Fibroblast of lung (primary cell): ENCODE measurements around the gene FAM20C. TPM values are rescaled to one million over a fixed set of nuclear protein-coding genes. Genes with fewer than 3 reads are reported as not detected.

Experiments
- DNase-seq, 2 donors: peaks; one replicate each; pipeline versions ENCODE4 v3.0.0 to v3.0.0-alpha.2; 2010; ENCODE audit warnings: low read depth in 2 of 2
- H2AFZ ChIP-seq: 2 replicates; pipeline ENCODE4 v1.5.1; 2012; ENCODE audit warnings: low read length, control low read depth, inconsistent platforms
- H3K27ac ChIP-seq: 2 replicates; pipeline ENCODE4 v1.5.1; 2011; ENCODE audit warnings: low read length, control low read depth; ENCODE audit not compliant: insufficient read depth
- H3K27me3 ChIP-seq: 2 replicates; pipeline ENCODE4 v1.5.1; 2011; ENCODE audit warnings: mild to moderate bottlenecking, low read length; ENCODE audit not compliant: control insufficient read depth, insufficient read depth
- H3K36me3 ChIP-seq: 2 replicates; pipeline ENCODE4 v1.5.1; 2011; ENCODE audit warnings: low read length; ENCODE audit not compliant: control insufficient read depth, insufficient read depth
- H3K4me1 ChIP-seq: 2 replicates; pipeline ENCODE4 v1.5.1; 2011; ENCODE audit warnings: low read length; ENCODE audit not compliant: control insufficient read depth, insufficient read depth; ENCODE audit errors: extremely low read depth
- H3K4me2 ChIP-seq: 2 replicates; pipeline ENCODE4 v1.5.1; 2011; ENCODE audit warnings: low read length, control low read depth; ENCODE audit not compliant: insufficient read depth; ENCODE audit errors: extremely low read depth
- H3K4me3 ChIP-seq, 4 experiments: fragments of 200-600 bp in 1 of 4; sonication (generic) in 1 of 4; replicated peaks in 1 of 4; 2 replicates each; pipeline ENCODE4 v1.5.1; 2011 to 2016; ENCODE audit warnings: low read length in 4 of 4, low read depth in 3 of 4, mild to moderate bottlenecking in 3 of 4, control low read depth in 2 of 4, inconsistent platforms in 1 of 4, mixed read lengths in 1 of 4; ENCODE audit not compliant: insufficient read depth in 1 of 4; ENCODE audit errors: control extremely low read depth in 1 of 4
- H3K79me2 ChIP-seq: 2 replicates; pipeline ENCODE4 v1.5.1; 2012; ENCODE audit warnings: mild to moderate bottlenecking, low read length, inconsistent platforms; ENCODE audit not compliant: control insufficient read depth, insufficient read depth
- H3K9ac ChIP-seq: 2 replicates; pipeline ENCODE4 v1.5.1; 2011; ENCODE audit warnings: mild to moderate bottlenecking, low read length, control low read depth; ENCODE audit not compliant: insufficient read depth
- H3K9me3 ChIP-seq: 2 replicates; pipeline ENCODE4 v1.5.1; 2012; ENCODE audit warnings: low read depth, low read length; ENCODE audit not compliant: control insufficient read depth, insufficient read depth
- H4K20me1 ChIP-seq: 2 replicates; pipeline ENCODE4 v1.5.1; 2011; ENCODE audit warnings: low read length; ENCODE audit not compliant: control insufficient read depth, insufficient read depth; ENCODE audit errors: extremely low read depth
- EZH2 ChIP-seq: IDR thresholded peaks from 2 replicates; pipeline ENCODE4 v1.5.1; 2012; ENCODE audit warnings: low read length, control low read depth, mild to moderate bottlenecking; ENCODE audit errors: missing control alignments
- polyA plus RNA-seq, 2 donors: library from polyadenylated mRNA; depleted of rRNA in 1 of 2; stranded (reverse) in 1 of 2; unstranded in 1 of 2; fragments of >200 nt; gene quantifications; 2 replicates each; pipeline ENCODE4 v1.2.1, GENCODE V29; 2011 to 2012; ENCODE audit warnings: missing spikeins in 1 of 2
- total RNA-seq: library from RNA; depleted of rRNA; stranded (reverse); fragments of >200 nt; gene quantifications from 2 replicates; pipeline ENCODE4 v1.2.1, GENCODE V29; 2014
- TF ChIP-seq, protein P1 (sequence below), 2 donors: IDR thresholded peaks in 1 of 2; conservative IDR thresholded peaks in 1 of 2; 1 replicate in 1 of 2; 2 replicates in 1 of 2; pipeline ENCODE4 v1.5.1; 2011 to 2012; ENCODE audit warnings: low read length in 2 of 2, control low read depth in 1 of 2, inconsistent platforms in 1 of 2, low read depth in 1 of 2, mild to moderate bottlenecking in 1 of 2

The FAM20C gene
- total and polyA plus RNA-seq, 2 donors (not counting 1 experiment from before 2014, with no cell fraction given): 31.8 to 70.7 TPM

DNA sequence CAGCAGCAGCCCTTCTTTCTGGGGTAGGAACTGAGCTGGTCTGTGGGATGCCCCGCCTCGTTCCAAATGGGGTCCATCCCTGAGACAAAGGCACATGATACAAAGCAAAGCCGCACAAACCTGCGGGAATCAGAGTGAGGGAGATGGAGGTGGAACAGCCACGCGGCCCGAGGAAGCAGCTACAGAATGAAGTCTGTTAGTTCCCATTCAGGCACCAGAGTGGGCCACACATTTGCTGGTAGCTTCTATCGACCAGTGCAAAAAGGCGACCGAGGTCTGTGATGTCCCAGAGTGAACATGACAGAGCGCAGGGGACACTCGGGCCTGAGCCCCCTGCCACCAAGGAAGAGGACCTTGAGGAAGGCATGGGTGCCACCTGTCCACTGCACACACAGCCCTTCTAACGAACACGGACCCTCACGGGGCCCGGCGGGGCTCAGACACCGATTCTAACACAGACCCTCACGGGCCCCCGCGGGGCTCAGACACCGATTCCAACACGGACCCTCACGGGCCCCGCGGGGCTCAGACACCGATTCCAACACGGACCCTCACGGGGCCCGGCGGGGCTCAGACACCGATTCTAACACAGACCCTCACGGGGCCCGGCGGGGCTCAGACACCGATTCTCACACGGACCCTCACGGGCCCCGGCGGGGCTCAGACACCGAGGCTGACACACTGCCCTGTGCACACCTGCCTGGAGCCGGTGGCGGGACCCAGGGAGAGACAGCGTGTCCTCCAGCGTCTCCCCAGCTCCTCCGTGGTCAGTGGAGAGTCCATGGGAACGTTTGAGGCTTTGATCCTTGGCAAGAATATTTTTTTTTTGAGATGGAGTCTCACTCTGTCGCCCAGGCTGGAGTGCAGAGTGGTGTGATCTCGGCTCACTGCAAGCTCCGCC is 32.8 kb upstream of the FAM20C start:
- H3K9me3 ChIP-seq: no peaks in the 10 kb centered on the region
- H3K27me3 ChIP-seq: peaks cover 25% of the 10 kb centered on the region
- no peak for TF ChIP-seq EZH2
- H4K20me1 ChIP-seq: no peaks in the 10 kb centered on the region
- DNase-seq: no peak
- peaks cover 10% of the 10 kb centered on the region for H3K4me1 ChIP-seq
- H3K79me2 ChIP-seq: no peaks in the 10 kb centered on the region
- no peaks in the 10 kb centered on the region for H3K36me3 ChIP-seq
- H2AFZ ChIP-seq: no peak overlapping the region
- no peak overlapping the region for H3K27ac ChIP-seq
- no peak overlapping the region for H3K9ac ChIP-seq
- H3K4me3 ChIP-seq: no peak overlapping the region
- no peak overlapping the region for H3K4me2 ChIP-seq

- H3K36me3 ChIP-seq: no peaks in the 10 kb centered on the region
- no peak overlapping the region for H3K27ac ChIP-seq
- H3K4me3 ChIP-seq: no peak overlapping the region
- no peak overlapping the region for H3K4me2 ChIP-seq
- no peak for TF ChIP-seq EZH2
- TF ChIP-seq, protein P1, sequence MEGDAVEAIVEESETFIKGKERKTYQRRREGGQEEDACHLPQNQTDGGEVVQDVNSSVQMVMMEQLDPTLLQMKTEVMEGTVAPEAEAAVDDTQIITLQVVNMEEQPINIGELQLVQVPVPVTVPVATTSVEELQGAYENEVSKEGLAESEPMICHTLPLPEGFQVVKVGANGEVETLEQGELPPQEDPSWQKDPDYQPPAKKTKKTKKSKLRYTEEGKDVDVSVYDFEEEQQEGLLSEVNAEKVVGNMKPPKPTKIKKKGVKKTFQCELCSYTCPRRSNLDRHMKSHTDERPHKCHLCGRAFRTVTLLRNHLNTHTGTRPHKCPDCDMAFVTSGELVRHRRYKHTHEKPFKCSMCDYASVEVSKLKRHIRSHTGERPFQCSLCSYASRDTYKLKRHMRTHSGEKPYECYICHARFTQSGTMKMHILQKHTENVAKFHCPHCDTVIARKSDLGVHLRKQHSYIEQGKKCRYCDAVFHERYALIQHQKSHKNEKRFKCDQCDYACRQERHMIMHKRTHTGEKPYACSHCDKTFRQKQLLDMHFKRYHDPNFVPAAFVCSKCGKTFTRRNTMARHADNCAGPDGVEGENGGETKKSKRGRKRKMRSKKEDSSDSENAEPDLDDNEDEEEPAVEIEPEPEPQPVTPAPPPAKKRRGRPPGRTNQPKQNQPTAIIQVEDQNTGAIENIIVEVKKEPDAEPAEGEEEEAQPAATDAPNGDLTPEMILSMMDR (conservative IDR thresholded peaks at IDR 0.05 in 1 of 2, IDR thresholded peaks at IDR 0.05 in 1 of 2; ENCODE audit: low read depth in 1 of 2, low read length in 2 of 2): no peak
- H3K4me1 ChIP-seq: peaks cover 3% of the 10 kb centered on the region
- H3K79me2 ChIP-seq: no peaks in the 10 kb centered on the region
- H3K9me3 ChIP-seq: no peaks in the 10 kb centered on the region
- H3K9ac ChIP-seq: no peak overlapping the region
- peaks cover 25% of the 10 kb centered on the region for H3K27me3 ChIP-seq
- DNase-seq: no peak
- no peaks in the 10 kb centered on the region for H4K20me1 ChIP-seq
- H2AFZ ChIP-seq: no peak overlapping the region
These were observed 31.2 kb upstream of the FAM20C start for GRCh38 chr7:160958-161725.

DNA sequence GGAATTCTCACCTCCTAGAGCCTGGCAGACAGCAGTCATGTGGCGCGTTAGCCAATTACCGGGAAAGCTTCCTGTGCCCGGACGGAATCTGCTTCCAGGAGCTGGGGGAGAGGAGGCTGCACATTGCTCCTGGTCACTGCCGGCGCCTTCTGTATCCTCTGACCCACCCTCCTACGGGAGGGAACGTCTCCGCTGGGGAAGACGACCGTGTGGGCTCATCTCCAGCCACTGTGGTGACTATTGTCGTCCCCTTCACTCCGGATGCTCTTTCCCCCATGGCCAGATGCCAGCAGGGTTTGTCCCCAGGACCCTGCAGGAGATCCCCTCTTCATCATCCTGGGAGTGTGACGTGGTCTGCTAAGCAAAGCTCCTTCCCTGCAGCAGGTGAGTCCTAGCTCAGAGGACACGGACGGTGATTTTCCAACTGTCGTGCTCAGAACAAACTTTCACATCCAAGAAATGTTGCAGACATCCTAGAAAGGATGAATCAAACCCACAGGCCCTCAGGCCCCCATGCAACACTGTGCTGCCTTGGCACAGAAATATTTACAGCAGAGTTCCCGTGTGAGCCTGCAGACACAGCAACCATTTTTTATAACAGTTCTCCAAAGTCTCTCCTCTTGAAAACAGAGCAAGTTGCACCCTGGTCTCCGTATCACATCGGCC is 29.6 kb upstream of the FAM20C start:
- no peak overlapping the region for H3K27ac ChIP-seq
- peaks cover 39% of the 10 kb centered on the region for H3K27me3 ChIP-seq
- no peaks in the 10 kb centered on the region for H3K9me3 ChIP-seq
- H3K9ac ChIP-seq: no peak overlapping the region
- H3K4me2 ChIP-seq: no peak overlapping the region
- H3K79me2 ChIP-seq: no peaks in the 10 kb centered on the region
- no peak overlapping the region for H3K4me3 ChIP-seq
- DNase-seq: no peak
- peaks cover 2% of the 10 kb centered on the region for H3K4me1 ChIP-seq
- no peaks in the 10 kb centered on the region for H4K20me1 ChIP-seq
- TF ChIP-seq EZH2: no peak
- TF ChIP-seq, protein P1 (conservative IDR thresholded peaks at IDR 0.05 in 1 of 2, IDR thresholded peaks at IDR 0.05 in 1 of 2; ENCODE audit: low read depth in 1 of 2, low read length in 2 of 2): no peak
- H2AFZ ChIP-seq: no peak overlapping the region
- H3K36me3 ChIP-seq: no peaks in the 10 kb centered on the region
